H1 (cell line): ENCODE data around the gene SEPTIN5. TPM values are rescaled to one million over a fixed set of nuclear protein-coding genes. Genes with fewer than 3 reads are reported as not detected.

Experiments
- CTCF ChIA-PET: fragments of 300-600 bp; sonication (Branson Sonifier 250); formaldehyde crosslinking; loops from one replicate; lab custom pipeline; 2021; ENCODE audit not compliant: partially characterized antibody; lab: Charles Lee
- POLR2A ChIA-PET: fragments of 300-600 bp; sonication (Branson Sonifier 250); formaldehyde crosslinking; loops from one replicate; lab custom pipeline; 2021; ENCODE audit warnings: inconsistent platforms; ENCODE audit not compliant: partially characterized antibody; lab: Charles Lee
- DNase-seq, 2 experiments: peaks; one replicate each; pipeline versions ENCODE4 v3.0.0 to v3.0.0-alpha.2; 2010 to 2022; ENCODE audit warnings: low spot score in 2 of 2, low read depth in 1 of 2, mixed read lengths in 1 of 2
- FAIRE-seq: peaks from 2 replicates; lab custom pipeline; 2011; peaks lifted over from hg19 to GRCh38; lab: Jason Lieb, UNC
- H2AFZ ChIP-seq: 2 replicates; pipeline ENCODE4 v1.8.1; 2012; ENCODE audit warnings: low read length, inconsistent platforms
- H2AK5ac ChIP-seq: 2 replicates; pipeline ENCODE4 v1.6.1; 2013; ENCODE audit warnings: low read depth, low read length
- H2BK120ac ChIP-seq: replicated peaks from 2 replicates; pipeline ENCODE3; 2013; ENCODE audit warnings: low read depth, low read length, inconsistent platforms
- H2BK12ac ChIP-seq: 2 replicates; pipeline ENCODE4 v1.6.1; 2013; ENCODE audit warnings: low read depth, low read length
- H2BK15ac ChIP-seq: 2 replicates; pipeline ENCODE4 v1.6.1; 2013; ENCODE audit warnings: low read length
- H2BK20ac ChIP-seq: 2 replicates; pipeline ENCODE4 v1.6.1; 2013; ENCODE audit warnings: low read length
- H2BK5ac ChIP-seq: 2 replicates; pipeline ENCODE4 v1.6.1; 2013; ENCODE audit warnings: low read depth, low read length
- H3K14ac ChIP-seq: 2 replicates; pipeline ENCODE4 v1.6.1; 2013; ENCODE audit warnings: inconsistent platforms; ENCODE audit not compliant: insufficient read length
- H3K18ac ChIP-seq: 2 replicates; pipeline ENCODE4 v1.6.1; 2013; ENCODE audit warnings: low read length; ENCODE audit errors: extremely low read depth
- H3K23ac ChIP-seq: 2 replicates; pipeline ENCODE4 v1.6.1; 2013; ENCODE audit warnings: inconsistent platforms; ENCODE audit not compliant: insufficient read length
- H3K23me2 ChIP-seq: 2 replicates; pipeline ENCODE4 v1.6.1; 2013; ENCODE audit warnings: low read depth, low read length
- H3K27ac ChIP-seq: 2 replicates; pipeline ENCODE4 v1.6.1; 2011; ENCODE audit warnings: low read depth, low read length, inconsistent platforms
- H3K27me3 ChIP-seq, 4 experiments: replicated peaks in 1 of 4; 1 replicate in 1 of 4; 2 replicates in 3 of 4; pipeline versions ENCODE4 v1.6.1 to v1.8.1; 2011 to 2013; ENCODE audit warnings: low read length in 3 of 4, mild to moderate bottlenecking in 3 of 4, inconsistent platforms in 2 of 4, mixed read lengths in 2 of 4, moderate library complexity in 1 of 4; ENCODE audit not compliant: control insufficient read depth in 3 of 4, insufficient read depth in 3 of 4; ENCODE audit errors: extremely low read depth in 1 of 4
- H3K36me3 ChIP-seq, 4 experiments: 2 replicates each; pipeline versions ENCODE4 v1.6.1 to v1.8.1; 2011 to 2013; ENCODE audit warnings: mild to moderate bottlenecking in 4 of 4, low read length in 3 of 4, moderate library complexity in 2 of 4, control low read depth in 1 of 4, inconsistent platforms in 1 of 4; ENCODE audit not compliant: insufficient read depth in 4 of 4, control insufficient read depth in 2 of 4
- H3K4ac ChIP-seq: replicated peaks from 2 replicates; pipeline ENCODE3; 2013; ENCODE audit warnings: low read length, low read depth, mixed read lengths, inconsistent platforms; ENCODE audit not compliant: insufficient read length
- H3K4me1 ChIP-seq, 4 experiments: replicated peaks in 1 of 4; 1 replicate in 1 of 4; 2 replicates in 3 of 4; pipeline versions ENCODE4 v1.6.1 to v1.8.1; 2011 to 2013; ENCODE audit warnings: low read length in 3 of 4, inconsistent platforms in 2 of 4, mixed read lengths in 1 of 4; ENCODE audit not compliant: insufficient read depth in 4 of 4, control insufficient read depth in 3 of 4
- H3K4me2 ChIP-seq, 2 experiments: 2 replicates each; pipeline versions ENCODE4 v1.6.1 to v1.8.1; 2011 to 2013; ENCODE audit warnings: low read depth in 2 of 2, low read length in 2 of 2, control low read depth in 1 of 2, inconsistent platforms in 1 of 2, mild to moderate bottlenecking in 1 of 2; ENCODE audit not compliant: insufficient read depth in 1 of 2
- H3K4me3 ChIP-seq, 4 experiments: fragments of 200-600, 300-600 bp in 1 of 4; sonication (generic), shearing (Covaris generic), sonication (Bioruptor Twin) in 1 of 4; 2 replicates each; pipeline versions ENCODE4 v1.5.1 to v1.8.1; 2011 to 2016; ENCODE audit warnings: low read length in 4 of 4, low read depth in 3 of 4, control low read depth in 2 of 4, inconsistent platforms in 2 of 4, mild to moderate bottlenecking in 2 of 4, mixed read lengths in 1 of 4, moderate library complexity in 1 of 4; ENCODE audit not compliant: insufficient read depth in 2 of 4; ENCODE audit errors: extremely low read depth in 1 of 4
- H3K56ac ChIP-seq: replicated peaks from 2 replicates; pipeline ENCODE3; 2013; ENCODE audit warnings: low read depth, mild to moderate bottlenecking, mixed read lengths, low read length, inconsistent platforms; ENCODE audit not compliant: insufficient read length
- H3K79me1 ChIP-seq: 2 replicates; pipeline ENCODE4 v1.6.1; 2013; ENCODE audit warnings: low read depth, low read length, control low read depth
- H3K79me2 ChIP-seq, 2 experiments: 2 replicates each; pipeline versions ENCODE4 v1.6.1 to v1.8.1; 2012 to 2013; ENCODE audit warnings: low read length in 2 of 2, mild to moderate bottlenecking in 2 of 2, inconsistent platforms in 1 of 2; ENCODE audit not compliant: insufficient read depth in 2 of 2, control insufficient read depth in 1 of 2
- H3K9ac ChIP-seq, 4 experiments: replicated peaks in 1 of 4; 1 replicate in 1 of 4; 2 replicates in 3 of 4; pipeline versions ENCODE4 v1.6.1 to v1.8.1; 2011 to 2013; ENCODE audit warnings: low read depth in 3 of 4, low read length in 3 of 4, control low read depth in 2 of 4, mild to moderate bottlenecking in 2 of 4, moderate library complexity in 2 of 4, inconsistent platforms in 1 of 4; ENCODE audit errors: extremely low read depth in 1 of 4
- H3K9me3 ChIP-seq, 2 experiments: 2 replicates each; pipeline versions ENCODE4 v1.6.1 to v1.8.1; 2012 to 2013; ENCODE audit warnings: mild to moderate bottlenecking in 2 of 2, moderate library complexity in 2 of 2, control low read depth in 1 of 2, inconsistent platforms in 1 of 2, low read depth in 1 of 2, low read length in 1 of 2, mixed read lengths in 1 of 2; ENCODE audit not compliant: insufficient read depth in 2 of 2
- H4K20me1 ChIP-seq, 2 experiments: replicated peaks in 1 of 2; 2 replicates each; pipeline versions ENCODE3 to v1.8.1; 2011 to 2013; ENCODE audit warnings: inconsistent platforms in 2 of 2, low read length in 2 of 2, mild to moderate bottlenecking in 1 of 2; ENCODE audit not compliant: insufficient read depth in 2 of 2, control insufficient read depth in 1 of 2
- H4K5ac ChIP-seq: 2 replicates; pipeline ENCODE4 v1.6.1; 2013; ENCODE audit warnings: low read length, low read depth, mixed read lengths, inconsistent platforms; ENCODE audit not compliant: insufficient read length
- H4K8ac ChIP-seq: 2 replicates; pipeline ENCODE4 v1.8.0; 2013; ENCODE audit warnings: mild to moderate bottlenecking, moderate library complexity, low read length, inconsistent platforms; ENCODE audit not compliant: insufficient read depth; ENCODE audit errors: extremely low read depth
- H4K91ac ChIP-seq: replicated peaks from 2 replicates; pipeline ENCODE3; 2013; ENCODE audit warnings: low read length, mixed read lengths, inconsistent platforms; ENCODE audit not compliant: insufficient read length
- CHD2 ChIP-seq: IDR thresholded peaks from 2 replicates; pipeline ENCODE4 v1.6.1; 2012; ENCODE audit warnings: low read length, improper control_type of control experiment
- CREB1 ChIP-seq: IDR thresholded peaks from 2 replicates; pipeline ENCODE4 v1.6.1; 2012; ENCODE audit warnings: inconsistent platforms
- CTBP2 ChIP-seq: IDR thresholded peaks from 2 replicates; pipeline ENCODE4 v1.7.0; 2011; ENCODE audit warnings: borderline replicate concordance, mild to moderate bottlenecking, moderate library complexity, mixed read lengths, low read length; ENCODE audit not compliant: insufficient read depth, insufficient read length
- FOSL1 ChIP-seq: IDR thresholded peaks from 2 replicates; pipeline ENCODE4 v1.6.1; 2011; ENCODE audit warnings: mild to moderate bottlenecking, low read depth, low read length, moderate library complexity; ENCODE audit not compliant: insufficient read depth
- POU5F1 ChIP-seq: IDR thresholded peaks from 2 replicates; pipeline ENCODE4 v1.6.1; 2011; ENCODE audit warnings: low read depth, mild to moderate bottlenecking, low read length, moderate library complexity
- SAP30 ChIP-seq: fragments of 300-600 bp; sonication (generic); IDR thresholded peaks from 2 replicates; pipeline ENCODE4 v1.7.1; 2012; ENCODE audit warnings: low read length, moderate library complexity, mild to moderate bottlenecking, inconsistent platforms; ENCODE audit not compliant: insufficient read depth, insufficient replicate concordance
- TBP ChIP-seq: IDR thresholded peaks from 2 replicates; pipeline ENCODE4 v1.6.1; 2011; ENCODE audit warnings: low read depth, low read length, improper control_type of control experiment
- WGBS, 2 experiments: shearing (Covaris generic) in 1 of 2; methylation state at CpG; one replicate each; pipeline versions ENCODE4 v1.1.6 to v1.1.7; 2013 to 2015; ENCODE audit warnings: low lambda C conversion rate in 2 of 2, mixed read lengths in 2 of 2, inconsistent platforms in 1 of 2, low coverage in 1 of 2, missing lambda C conversion rate in 1 of 2; ENCODE audit not compliant: insufficient replicate concordance in 2 of 2, insufficient coverage in 1 of 2, insufficient read length in 1 of 2; ENCODE audit errors: extremely low coverage in 1 of 2, missing lambda C conversion rate in 1 of 2; 5-methylcytosine and 5-hydroxymethylcytosine counted together
- polyA plus RNA-seq, 7 experiments: library from polyadenylated mRNA; depleted of rRNA in 3 of 7; stranded (reverse) in 5 of 7; unstranded in 2 of 7; fragments of >200 nt in 5 of 7; fragments of 200-250 nt in 2 of 7; gene quantifications; 1 replicate in 5 of 7; 2 replicates in 1 of 7; 4 replicates in 1 of 7; pipeline versions ENCODE4 v1.2.1 to v1.2.3, GENCODE V29; 2011 to 2013; ENCODE audit warnings: missing spikeins in 2 of 7, mixed read lengths in 2 of 7
- total RNA-seq: library from RNA; stranded (reverse); fragmentation: NEBNext Ultra II Directional; extraction: Animal tissue kit (Norgen Biotek cat#: 25700); gene quantifications from 2 replicates; pipeline ENCODE4 v1.2.1, GENCODE V29; 2021

The SEPTIN5 gene
- total and polyA plus RNA-seq, 2 of the 8 experiments (the other 6 are each of a cell fraction or from before 2014, with no cell fraction given), result 6.0 to 8.6 TPM

GRCh38 chr22:19728836-19729235, 14.5 kb downstream of the SEPTIN5 start:
- Histone ChIP-seq H3K9ac (no peak overlapping the region), H3K27me3 (peaks cover 34 to 65% (median 59%) of the 10 kb centered on the region in 4 experiments), H3K27ac (no peak overlapping the region), H3K79me1 (no peaks in the 10 kb centered on the region), H3K4me1 (peaks cover 0 to 14% (median 7%) of the 10 kb centered on the region in 4 experiments; a peak in 5 of 7 replicates), H3K18ac (no peak overlapping the region), H3K79me2 (no peaks in the 10 kb centered on the region), H2AFZ (no peak overlapping the region), H3K4ac (no peak overlapping the region), H2BK15ac (no peak overlapping the region), H2BK20ac (no peak overlapping the region), H3K23ac (no peak overlapping the region), H2BK12ac (no peak overlapping the region), H2BK120ac (no peak overlapping the region), H3K4me2 (no peak overlapping the region), H3K9me3 (no peaks in the 10 kb centered on the region), H2BK5ac (no peak overlapping the region), H4K5ac (no peak overlapping the region), H4K8ac (no peak overlapping the region; the same call in 1 of the 2 replicates), H4K20me1 (peaks cover 2 to 19% of the 10 kb centered on the region in 2 experiments), H3K23me2 (peaks cover 5% of the 10 kb centered on the region; the same call in 1 of the 2 replicates), H3K56ac (no peak overlapping the region), H4K91ac (no peak overlapping the region), H3K36me3 (no peaks in the 10 kb centered on the region; a peak in 1 of 8 replicates), H2AK5ac (no peak overlapping the region), H3K4me3 (no peak overlapping the region), H3K14ac (no peak overlapping the region)
- FAIRE-seq (no peak), DNase-seq (no peak)
- ChIA-PET POLR2A (no interaction called here), CTCF (interaction anchor here (3.1 to 7.0 kb wide), 4 partner anchors 23 to 186 kb away, joined by 9 to 168 read pairs (median 85); no protein-coding TSS in a partner anchor)
- WGBS, 2 experiments, result 88% methylated on average over 10 of the region's 10 CpGs; no CpG with 5 or more reads in 1 of the 2 experiments
- TF ChIP-seq POU5F1 (no peak), CREB1 (no peak), CHD2 (no peak), TBP (no peak), SAP30 (no peak), FOSL1 (no peak), CTBP2 (no peak)
